NCI-H146 treated with DMSO at 0.1 percent for 48 hours (cell line): ENCODE results near the gene CSMD2.

Experiments
- DNase-seq: peaks from one replicate; lab custom pipeline; 2025; ENCODE audit not compliant: unreplicated experiment; lab: John Stamatoyannopoulos, UW

Gene CSMD2

GRCh38 chr1:33655496-33655895, 509.5 kb downstream of the CSMD2 start:
- DNase-seq: no peak

DNA sequence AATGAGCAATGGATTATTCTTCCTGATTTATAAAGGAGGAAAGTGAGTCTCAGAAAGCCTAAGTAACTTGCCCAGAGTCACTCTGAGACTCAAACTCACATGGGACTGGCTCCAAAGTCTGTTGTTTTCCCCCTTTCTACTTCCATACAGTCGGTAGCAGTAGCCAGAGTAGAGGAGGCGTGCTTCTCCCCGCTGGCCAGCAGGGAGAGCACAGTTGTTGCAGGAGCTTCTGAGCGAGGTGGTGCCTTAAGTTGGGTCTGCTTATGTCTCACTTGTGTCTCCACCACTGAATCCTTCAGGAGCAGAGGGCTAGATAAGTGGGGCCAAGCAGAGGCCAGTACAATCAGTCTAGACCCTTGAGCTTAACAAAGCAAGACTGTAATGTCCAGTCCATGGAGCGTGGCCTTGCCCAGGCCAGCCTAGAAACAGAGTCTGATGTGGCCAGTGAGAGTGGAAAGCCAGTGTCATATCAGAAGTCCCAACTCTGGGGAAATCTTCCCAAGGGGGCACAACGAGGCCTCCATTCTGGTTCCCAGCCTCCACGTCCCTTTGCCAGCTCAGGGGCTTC, 510.7 kb downstream of the CSMD2 start:
- DNase-seq: no peak

GRCh38 chr1:33653226-33653625, 511.8 kb downstream of the CSMD2 start:
- DNase-seq: no peak

DNA sequence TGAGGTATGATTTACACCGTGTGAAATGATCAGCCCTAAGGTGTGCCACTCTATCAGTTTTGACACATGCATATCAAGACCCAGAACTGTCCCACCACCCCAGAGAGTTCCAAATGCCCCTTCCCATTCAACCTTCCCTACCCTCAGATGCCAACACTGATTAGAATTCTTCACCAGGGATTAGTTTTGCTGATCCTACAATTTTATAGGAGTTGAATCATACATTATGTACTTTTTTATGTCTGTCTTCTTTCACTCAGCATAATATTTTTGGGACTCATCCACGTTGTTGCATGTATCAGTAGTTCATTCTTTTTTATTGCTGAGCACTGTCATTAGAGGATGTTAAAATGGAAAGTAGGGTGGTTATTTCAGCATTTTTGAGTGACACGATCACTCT, 514.3 kb downstream of the CSMD2 start:
- DNase-seq: no peak

DNA sequence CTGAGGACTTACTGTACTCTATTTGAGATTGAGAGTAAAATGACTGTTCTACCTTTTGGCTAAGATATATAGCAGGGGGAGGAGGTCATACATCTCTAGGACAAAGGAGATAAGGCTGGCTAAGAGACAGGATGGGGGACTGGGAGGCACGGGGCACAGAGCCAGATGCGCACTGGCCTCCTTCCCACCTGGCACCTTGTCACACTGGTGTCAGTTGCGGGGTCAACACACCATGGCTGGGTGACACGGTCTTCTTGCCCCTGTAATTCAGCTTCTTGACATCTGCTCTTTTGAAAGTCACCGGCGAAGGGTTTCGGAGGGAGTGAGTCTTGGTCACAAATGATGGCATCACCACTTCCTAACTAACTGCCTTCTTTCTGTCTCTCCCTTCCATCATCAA, 515.3 kb downstream of the CSMD2 start:
- DNase-seq: no peak

- no peak for DNase-seq
These were observed 521.8 kb downstream of the CSMD2 start for GRCh38 chr1:33643216-33643615.

DNA sequence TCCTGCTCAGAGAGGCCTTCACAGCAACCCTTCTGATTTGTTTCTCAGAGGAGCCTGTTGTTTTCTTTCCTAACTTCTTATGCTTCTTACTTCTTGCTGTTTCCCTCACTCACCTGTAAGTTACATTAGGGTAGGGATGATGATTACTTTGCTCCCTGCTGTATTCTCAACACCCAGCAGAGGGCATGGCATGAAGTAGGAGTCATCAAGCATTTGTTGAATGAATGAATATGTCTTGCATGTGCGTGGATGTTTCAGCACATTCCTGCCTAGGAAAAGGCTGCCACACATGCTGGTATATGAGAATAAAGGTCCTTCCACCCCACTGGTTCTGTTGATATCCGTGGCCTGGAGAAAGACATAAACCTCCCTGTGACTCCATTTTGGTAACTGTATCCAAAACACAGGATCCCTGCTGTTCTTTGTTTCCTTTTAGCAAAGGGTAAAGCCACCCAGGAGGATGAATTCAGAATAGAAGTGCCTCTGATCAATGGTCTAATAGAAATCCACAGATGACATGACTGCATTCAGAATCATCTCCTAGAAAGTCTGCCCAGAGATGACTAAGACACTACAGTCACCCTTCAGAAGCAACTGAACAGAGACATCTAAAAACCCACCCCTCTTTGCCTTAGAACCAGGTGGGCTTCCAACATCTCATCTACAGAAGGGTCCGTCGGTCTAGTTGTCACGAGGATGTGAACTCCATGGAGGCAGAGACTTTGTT, 523.8 kb downstream of the CSMD2 start:
- DNase-seq: no peak

GRCh38 chr1:33640114-33640660, 524.8 kb downstream of the CSMD2 start:
- no peak for DNase-seq

GRCh38 chr1:33637846-33638440, 527.1 kb downstream of the CSMD2 start:
- no peak for DNase-seq

- no peak for DNase-seq
These were observed 528.8 kb downstream of the CSMD2 start for GRCh38 chr1:33636209-33636608.

GRCh38 chr1:33635336-33636012, 529.6 kb downstream of the CSMD2 start:
- DNase-seq: no peak

DNA sequence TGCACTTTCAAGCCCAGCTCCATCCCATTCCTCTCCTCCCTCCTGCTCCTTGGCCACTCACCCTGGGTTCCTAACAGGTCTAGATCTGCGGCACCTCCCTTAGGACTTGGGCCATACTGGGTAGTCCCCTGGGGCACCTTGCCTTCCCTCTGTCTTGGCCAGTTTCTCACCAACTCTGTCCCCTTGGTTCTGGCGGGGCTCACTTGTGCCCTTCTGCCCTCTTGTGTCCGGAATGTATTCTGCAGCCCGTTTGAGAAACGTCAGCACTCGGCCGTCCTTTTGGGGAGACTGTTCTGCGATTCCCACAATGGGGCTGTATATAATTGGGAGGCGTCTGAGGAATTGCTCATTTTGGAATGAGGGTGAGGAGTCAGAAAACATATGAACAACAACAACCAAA, 530.2 kb downstream of the CSMD2 start:
- DNase-seq: no peak

DNA sequence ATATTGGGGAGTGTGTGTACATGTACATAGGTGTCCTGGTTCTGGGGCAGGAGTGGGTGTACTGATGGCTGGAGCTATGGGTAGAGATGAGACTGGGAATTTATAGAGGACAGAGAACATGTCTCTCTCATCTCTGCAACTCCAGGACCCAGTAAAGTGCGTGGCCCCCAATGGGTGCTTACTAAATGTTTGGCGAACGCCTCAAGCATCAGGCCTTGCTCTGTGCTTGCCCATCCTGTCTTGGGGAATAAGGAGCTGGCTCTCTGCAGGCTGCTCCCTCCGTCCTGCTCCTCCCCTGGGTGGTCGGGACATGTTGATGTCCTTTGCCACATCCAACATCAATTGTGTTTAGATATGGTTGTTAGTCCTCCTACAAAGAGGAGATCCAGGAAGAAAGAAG, 530.9 kb downstream of the CSMD2 start:
- DNase-seq: no peak

- peak; percentile 23 for DNase-seq
These were observed 531.8 kb downstream of the CSMD2 start for GRCh38 chr1:33633019-33633801.

- no peak for DNase-seq
These were observed 534.3 kb downstream of the CSMD2 start for GRCh38 chr1:33630686-33631085.

- DNase-seq: no peak
These were observed 538.2 kb downstream of the CSMD2 start for GRCh38 chr1:33626801-33627200.

DNA sequence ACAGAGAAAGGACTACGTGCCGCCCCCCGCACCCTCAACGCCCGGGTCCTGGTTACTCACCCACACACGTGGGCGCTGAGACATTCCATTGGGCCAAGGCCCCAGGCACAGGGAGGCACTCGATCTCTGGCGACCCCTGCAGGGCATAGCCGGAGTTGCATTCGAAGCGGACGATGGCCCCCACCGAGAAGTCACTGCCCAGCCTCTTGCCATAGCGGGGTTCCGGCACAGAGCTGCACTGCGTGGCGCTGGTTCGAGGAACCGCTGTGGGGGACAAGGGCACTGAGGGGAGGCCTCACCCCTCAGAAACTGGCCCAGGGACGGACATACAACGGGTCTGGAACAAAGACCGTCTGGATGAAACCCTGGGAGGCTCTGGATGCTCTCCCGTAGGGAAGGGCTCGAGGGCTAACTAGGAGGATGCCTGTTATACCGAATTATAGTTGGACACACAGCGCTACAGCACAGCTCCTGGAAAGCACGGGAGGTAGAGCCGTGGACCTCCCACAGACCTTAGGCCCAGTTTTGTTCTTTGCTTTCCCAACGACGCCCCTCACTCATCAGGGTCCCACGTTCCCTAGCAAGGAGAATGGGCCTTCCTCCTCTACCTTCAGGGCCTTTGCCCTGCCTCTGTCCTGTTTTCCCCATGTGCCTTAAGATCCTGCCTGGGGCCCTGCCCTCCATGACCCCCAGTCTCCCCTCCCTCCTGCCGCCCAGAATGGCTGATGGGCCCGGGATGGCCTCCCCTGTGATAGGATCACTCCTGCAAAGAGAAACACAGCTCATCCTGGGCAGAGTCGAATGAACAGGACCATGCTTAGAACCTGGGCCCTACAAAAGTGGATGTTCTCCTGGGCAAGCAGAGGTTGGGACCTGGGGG, 539.8 kb downstream of the CSMD2 start:
- no peak for DNase-seq

DNA sequence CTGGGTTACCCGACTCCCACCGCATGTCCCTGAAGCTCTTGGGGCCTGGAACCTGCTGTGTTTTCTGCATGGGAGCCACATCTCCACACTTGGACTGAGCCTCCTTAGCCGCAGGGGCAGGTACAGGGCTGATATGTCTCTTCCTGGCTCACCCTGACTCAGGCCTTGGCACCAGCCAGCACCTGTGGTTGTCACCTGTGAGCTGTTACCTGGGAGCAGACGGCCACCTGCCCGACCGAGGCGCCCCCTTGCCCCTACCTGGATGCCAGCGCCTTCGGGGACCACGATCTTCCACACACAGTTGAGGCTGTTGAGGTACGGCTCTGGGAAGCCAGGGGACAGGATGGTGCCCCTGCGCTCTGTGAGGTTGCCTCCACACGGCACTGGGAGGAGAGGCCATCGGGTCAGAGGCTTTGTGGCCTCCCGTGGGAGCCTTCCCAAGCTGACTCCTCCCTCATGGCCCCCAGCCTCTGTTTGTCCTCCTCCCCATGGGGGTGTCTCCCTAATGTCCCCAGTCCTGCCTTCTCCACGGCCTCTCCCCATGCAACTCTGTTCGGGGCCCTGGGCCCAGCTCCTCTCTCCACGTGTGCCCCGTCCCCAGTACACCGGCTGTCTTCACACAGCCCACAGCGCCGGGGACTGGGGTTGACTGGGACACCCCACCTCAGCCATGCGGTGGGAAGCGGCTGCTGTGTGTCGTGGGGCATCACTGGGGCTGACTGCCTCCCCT, 540.6 kb downstream of the CSMD2 start:
- DNase-seq: no peak

DNA sequence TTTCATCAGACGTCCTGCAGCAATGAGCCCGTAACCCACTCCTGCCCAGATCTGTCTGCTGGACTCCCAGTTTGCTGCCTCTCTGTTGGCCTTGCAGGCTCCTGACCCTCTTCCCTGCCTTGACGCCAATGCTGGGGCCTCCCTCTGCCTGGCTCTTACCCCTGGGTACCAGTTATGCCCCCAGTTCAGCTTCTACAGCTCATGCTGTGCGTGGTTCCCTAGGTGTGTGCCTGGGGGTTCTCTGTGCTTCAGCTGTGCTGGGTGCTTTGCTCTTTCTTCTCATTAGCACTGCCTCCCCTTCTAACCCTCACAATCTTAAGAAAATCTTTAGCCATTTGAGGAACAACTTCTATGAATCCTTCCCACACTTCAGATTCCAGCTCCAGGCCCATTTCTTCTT, 541.2 kb downstream of the CSMD2 start:
- no peak for DNase-seq
